Ureter (tissue), 1 donor: ENCODE results near the gene PLPPR5. TPM values are rescaled to one million over a fixed set of nuclear protein-coding genes. Genes with fewer than 3 reads are reported as not detected.

Experiments used
- DNase-seq: peaks from one replicate; pipeline ENCODE4 v3.0.0-alpha.2; 2020; ENCODE audit warnings: low spot score
- total RNA-seq: library from RNA; stranded (reverse); gene quantifications from one replicate; pipeline ENCODE4 v1.2.4, GENCODE V29; 2023
- donor health status: DM: yes; HTN: yes; CAD: no.

The PLPPR5 gene
- total RNA-seq, 1 donor from 2014 or later = 0.08 TPM

- DNase-seq = no peak
Measured at GRCh38 chr1:98849969-98850636, 154.6 kb downstream of the PLPPR5 start.

- DNase-seq = no peak
Measured at GRCh38 chr1:98842241-98842640, 162.4 kb downstream of the PLPPR5 start.
